Ramos (cell line): ENCODE measurements around the gene ZNRD2.

Experiments used
- in situ Hi-C: fragments of 300-500 bp; cut with MboI; formaldehyde crosslinking; loops from one replicate; pipeline ENCODE4 v1.14.3; 2022; ENCODE audit warnings: low sequenced_read_pairs; ENCODE audit not compliant: unreplicated experiment

Gene ZNRD2

DNA sequence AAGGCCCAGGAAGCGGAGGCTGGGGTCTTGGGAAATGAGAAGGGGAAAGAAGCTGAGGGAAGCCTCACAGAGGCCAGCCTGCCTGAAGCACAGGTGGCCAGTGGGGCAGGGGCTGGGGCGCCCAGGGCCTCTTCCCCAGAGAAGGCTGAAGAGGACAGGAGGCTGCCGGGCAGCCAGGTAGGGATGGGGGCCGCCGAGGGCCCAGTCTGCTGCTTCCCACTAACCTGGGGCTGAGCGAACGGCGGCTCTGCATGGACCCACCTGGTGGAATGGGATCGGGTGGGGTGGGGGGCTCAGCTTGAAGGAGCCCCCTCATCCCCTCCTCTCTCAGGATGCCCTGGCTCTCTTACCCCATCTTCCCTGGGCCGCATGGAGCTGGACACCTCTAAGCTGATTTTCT, 13.3 kb downstream of the ZNRD2 start:
- in situ Hi-C loops, result no loop called here

DNA sequence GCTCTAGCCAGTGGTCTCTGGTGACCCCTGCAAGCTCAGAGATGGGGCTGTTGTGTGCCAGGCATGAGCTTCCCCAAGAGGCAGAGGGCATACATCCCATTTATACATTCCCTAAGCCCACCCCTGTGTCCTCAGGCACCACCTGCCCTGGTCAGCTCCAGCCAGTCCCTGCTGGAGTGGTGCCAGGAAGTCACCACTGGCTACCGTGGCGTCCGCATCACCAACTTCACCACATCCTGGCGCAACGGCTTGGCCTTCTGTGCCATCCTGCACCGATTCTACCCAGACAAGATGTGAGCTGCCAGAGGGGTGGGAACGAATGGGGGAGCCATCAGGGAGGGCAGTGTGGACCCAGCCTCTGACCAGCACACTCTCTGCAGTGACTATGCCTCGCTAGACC, 13.8 kb downstream of the ZNRD2 start:
- in situ Hi-C loops, result no loop called here

DNA sequence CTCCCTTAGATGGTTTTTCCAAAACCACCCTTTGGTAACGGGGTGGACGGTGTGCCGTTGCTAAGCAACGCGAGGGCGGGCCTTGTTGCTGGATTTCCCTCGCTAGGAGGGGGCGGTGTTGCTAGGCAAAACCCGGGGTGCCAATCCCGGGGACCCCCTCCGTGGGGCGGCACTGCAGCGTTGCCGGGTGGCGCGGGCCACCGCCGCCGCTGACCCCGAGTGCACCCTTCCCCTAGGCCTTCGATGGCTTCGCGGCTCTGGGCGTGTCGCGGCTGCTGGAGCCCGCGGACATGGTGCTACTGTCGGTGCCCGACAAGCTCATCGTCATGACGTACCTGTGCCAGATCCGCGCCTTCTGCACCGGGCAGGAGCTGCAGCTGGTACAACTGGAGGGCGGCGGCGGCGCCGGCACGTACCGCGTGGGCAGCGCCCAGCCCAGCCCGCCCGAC, 14.5 kb downstream of the ZNRD2 start:
- in situ Hi-C loops, result no loop called here

DNA sequence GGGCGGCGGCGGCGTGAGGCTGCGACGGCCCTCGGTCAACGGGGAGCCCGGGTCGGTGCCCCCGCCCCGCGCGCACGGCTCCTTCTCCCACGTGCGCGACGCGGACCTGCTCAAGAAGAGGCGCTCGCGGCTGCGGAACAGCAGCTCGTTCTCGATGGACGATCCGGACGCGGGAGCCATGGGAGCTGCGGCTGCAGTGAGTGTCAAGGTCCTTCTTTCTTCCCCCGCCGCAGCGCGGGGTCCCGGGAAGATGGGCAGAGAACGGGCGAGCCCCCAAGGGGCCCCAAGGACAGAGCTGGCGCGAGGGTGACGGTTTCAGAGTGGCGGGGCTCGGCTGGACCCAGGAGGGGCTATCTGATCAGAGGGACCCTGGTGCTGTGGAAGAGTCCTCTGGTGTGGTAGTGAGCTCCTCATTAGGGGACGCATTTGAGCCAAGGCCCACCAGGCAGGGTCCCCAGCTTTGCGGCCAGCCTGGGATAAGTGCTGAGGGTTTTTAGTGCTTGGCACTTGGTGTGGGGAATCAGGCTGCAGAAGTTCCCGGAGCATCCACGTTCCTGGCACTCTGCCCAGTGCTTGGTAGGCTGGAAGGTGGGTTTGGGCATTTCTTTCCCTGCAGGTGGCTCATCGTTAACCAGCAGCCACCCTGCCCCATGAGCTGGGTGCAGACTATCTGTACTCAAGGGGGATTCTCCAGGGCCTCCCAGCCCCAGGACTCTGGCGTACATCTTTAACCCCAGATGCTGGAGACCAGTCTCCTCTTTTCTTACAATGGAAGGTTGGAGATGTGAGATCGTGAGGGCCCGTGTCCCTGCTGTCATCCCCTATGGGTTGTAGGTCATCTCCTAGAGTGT, 15.3 kb downstream of the ZNRD2 start:
- in situ Hi-C loops, result no loop called here

DNA sequence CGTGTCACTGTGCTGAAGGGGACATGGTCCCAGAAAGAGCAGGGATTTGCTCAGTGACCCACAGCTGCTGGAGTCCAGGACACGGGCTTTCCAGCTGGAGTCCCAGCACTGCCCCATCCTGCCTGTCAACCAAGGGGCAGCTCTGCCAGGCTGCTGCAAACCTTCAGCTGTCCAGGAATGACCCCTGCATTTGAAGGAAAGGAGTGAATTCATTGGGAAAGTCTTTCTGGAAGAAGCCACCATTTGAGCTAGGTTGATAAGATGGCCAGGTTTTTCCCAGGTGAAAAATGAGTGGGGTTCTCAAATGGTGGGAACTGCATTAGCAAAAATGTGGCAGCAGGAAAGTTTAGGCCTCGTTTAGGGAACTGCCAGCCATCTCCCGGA, 16.0 kb downstream of the ZNRD2 start:
- in situ Hi-C loops, result no loop called here

DNA sequence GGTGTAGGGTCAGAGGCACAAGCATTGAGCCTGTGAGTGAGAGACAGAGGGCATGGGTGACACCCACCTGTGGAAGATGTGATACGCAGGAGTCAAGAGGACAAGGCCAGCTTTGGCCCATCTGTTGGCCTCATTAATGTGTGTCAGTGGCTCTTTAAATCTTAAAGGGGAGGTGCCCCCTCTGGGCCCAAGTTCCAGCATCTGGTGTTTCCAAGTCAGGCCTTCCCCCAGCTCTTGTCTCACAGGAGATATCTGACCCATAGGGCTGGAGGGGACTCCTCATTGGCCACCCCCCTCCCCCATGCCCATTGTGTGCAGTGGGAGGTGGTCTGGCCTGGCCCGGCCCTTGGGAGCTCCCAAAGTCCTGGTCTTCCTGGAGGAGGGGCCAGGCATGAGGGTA, 16.4 kb downstream of the ZNRD2 start:
- in situ Hi-C loops, result no loop called here

DNA sequence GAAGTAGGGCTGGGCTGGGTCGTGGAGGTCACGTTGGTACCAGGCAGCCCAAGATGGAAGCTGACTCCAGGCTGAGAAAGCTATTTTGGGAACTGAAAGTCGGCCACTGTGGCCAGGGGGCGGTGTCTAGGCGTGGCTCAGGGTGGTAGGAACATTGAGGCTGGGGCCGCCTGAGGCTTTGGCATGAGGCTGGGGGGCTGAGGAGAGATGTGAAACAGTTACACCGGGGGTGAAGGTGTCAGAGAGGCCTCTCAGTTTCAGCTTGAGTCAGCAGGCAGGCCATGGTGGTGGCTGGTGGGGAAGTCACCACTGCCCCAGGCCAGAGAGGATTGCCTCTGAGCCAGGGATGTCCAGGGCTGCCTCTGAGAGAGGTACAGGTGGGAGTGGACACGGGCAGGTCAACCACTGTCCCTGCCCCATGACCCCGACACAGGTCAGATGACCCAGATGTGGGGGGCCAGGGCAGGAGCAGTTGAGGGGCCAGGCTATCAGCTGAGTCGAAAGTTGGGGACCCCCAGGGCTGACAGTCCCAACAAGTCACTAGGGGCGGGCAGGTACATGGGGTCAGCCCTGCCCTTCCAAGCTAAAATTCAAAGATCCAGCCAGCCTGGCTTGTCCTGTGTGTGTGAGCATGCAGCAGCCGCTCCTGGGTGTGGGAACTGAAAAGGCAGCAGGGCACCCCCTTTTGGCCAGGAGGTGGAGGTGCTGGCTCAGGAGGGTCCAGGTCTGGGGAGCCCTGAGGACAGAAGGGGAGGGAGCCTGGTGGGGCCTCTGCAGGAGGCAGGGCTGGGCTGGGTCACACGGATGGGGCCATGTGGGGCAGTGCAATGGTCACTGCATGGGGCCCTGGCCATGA, 18.1 kb downstream of the ZNRD2 start:
- in situ Hi-C loops, result no loop called here

DNA sequence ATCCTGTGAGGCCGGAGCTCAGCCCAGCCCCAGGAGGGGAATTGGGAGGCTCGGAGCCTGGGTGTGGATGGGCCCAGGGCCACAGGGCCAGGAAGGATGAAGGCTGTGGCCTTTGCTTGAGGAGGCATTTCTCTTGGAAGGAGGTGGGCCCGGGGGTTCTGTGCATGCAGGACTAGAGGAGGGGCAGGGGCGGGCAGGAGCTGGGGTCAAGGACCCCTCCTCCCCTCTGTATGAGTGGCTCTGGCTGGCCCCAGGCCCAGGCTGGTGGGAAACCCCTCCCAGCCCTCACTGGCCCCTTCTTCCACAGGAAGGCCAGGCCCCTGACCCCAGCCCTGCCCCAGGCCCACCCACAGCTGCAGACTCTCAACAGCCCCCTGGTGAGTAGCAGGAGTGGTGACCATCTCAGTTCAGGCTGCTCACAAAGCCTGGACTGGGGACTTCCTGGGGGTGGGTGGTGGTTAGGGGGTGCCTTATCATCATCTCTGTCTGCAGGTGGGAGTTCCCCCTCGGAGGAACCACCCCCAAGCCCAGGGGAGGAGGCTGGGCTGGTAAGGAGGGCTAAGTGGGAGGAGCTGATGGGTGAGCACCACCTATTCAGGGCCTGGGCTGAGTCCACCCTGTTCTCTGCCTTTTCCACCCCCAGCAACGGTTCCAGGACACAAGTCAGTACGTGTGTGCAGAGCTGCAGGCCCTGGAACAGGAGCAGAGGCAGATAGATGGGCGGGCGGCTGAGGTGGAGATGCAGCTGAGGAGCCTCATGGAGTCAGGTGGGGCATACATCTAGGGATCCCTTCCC, 19.4 kb downstream of the ZNRD2 start:
- in situ Hi-C loops, result no loop called here

DNA sequence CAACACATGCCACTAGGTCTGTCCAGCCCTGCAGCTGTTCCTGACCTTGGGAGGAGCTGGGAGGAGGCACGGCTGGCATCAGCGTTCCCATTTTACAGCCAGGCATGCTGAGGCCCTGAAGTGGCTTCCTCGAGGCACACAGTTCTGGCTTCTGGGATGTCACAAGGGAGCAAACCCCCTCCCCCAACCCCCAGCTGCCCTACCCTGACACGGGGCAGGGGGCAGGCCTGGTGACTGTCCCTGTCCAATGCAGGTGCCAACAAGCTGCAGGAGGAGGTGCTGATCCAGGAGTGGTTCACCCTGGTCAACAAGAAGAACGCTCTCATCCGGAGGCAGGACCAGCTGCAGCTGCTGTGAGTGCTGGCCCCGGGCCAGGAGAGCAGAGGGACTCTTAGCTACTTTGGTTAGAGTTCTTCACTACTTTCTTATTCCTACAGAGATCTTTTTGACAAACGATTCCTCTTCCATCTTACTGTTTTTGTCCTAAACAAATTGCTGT, 20.0 kb downstream of the ZNRD2 start:
- in situ Hi-C loops, result no loop called here

DNA sequence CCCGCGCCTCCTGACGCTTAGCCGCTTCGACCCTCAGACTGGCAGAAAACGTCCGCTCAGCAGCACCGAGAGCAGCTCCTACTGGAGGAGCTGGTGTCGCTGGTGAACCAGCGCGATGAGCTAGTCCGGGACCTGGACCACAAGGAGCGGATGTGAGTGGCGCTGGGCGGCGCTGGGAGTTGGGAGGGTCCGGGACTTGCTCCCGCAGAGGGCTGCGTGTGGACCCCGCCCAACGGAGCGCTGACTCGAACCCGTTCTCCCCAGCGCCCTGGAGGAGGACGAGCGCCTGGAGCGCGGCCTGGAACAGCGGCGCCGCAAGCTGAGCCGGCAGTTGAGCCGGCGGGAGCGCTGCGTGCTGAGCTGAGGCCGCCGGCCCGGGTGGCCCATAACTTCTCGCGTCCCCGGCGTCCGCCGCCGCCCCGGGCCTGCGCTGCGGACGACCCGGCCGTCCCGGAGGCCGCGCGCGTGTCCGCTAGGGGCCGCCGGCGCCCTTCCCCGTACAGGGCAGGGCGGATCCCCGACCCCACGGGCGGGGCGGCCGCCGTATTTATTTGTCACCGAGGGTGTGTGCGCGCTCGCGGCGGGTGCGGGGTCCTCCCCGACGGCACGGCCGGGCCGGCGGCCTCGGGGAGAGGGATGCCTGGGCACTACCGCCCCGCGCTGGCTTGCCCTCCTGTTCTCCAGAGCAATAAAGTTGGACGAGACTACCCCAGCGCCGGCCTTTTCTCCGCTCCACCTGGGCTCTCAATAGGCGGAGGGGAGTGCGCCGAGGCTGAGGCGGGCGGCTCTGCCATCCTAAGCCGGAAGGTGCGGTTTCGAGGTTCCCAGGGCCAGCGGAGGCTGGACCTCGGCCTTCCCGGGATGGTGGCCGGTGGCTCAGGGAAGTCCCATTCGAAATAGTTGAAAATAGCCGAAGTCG, 21.9 kb downstream of the ZNRD2 start:
- in situ Hi-C loops, result no loop called here

DNA sequence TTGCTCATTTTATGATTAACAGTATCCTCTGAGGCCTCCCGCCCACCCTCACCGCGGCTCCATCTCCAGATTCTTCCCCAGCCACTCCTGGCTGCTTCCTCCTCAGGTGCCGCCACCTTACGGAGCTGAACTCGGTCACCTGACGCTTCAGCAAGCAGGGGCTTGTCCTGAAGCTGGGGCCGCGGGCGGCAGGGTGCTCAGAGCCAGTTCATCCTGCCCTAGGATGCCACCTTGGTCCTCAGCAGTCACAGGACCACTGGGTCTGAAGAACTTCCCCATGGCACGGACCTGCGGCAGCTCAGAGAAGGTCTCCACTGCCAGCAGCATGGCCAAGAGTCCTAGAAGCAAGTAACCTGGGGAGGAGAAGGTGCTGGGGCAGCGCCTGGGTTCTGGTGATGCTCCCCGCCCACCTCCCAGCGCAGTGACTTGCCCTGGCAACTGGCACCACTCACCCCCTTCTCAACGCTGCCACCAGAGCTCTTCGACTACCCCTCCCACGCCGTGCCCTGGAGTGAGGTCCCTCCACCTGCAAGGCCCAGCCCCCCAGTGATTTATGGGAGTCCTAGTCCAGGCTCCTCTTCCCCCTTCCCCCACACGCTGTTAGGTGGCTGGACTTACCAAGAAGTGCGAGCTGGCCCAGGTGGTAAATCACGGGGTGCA, 22.7 kb downstream of the ZNRD2 start:
- in situ Hi-C loops, result no loop called here

DNA sequence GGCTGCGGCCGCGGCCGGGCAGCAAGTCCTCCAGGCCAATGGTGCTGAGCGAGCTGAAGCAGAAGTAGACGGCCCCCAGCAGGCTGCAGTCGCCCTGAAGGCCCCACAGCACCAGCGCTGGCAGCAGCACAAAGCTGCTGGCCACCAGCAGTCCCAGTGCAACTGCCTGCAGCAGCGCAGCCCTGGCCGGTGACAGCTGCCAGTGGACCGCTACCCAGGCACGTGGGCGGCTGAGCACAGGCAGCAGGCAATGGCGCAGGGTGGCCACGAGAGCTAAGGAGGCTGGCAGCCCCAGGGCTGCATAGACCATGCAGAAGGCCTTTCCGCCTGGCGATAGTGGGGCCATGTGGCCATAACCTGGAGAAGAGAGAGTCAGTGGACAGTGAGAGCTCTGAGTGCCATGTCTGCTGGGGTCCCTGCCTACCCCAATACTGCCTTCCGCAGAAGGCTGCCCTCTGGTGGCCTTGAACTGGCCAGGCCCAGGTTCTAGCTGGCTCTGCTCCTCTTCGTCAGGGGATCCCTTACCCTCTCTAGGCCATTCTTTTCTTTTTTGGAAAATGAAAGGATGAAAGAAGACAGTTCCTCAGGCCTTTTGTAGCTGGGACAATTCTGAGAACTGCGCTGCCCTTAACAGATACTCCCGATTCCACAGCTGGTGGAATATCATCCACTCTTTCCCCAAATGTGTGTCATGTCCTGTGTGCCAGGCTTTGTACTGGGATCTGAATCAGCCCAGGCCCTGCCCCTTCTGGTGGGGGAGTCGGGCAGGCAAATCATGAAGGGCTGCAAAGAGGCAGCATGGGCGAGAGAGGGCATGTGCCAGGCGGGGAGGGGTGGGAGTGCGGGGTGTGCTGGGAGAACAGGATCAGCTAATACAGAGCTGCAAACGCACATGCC, 23.5 kb downstream of the ZNRD2 start:
- in situ Hi-C loops, result no loop called here

DNA sequence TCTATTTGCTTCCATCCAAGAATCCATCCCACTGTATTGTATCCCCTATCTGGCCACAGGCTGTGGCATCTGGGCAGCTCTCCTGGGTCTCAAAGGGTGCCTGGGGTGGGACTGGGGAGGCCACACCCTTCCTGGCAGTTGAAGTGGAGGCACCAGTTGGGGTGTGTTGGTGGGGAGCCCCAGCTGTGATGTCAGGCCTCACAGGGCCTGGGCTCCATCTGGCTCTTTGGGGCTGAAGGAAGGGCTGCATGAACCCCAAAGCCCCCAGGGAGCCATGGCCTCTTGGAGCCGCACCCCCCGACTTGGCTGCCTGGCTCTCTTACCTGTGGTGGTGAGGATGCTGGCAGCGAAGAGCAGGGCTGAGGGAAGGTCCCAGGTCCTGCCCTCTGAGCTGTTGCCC, 24.9 kb downstream of the ZNRD2 start:
- in situ Hi-C loops, result no loop called here

DNA sequence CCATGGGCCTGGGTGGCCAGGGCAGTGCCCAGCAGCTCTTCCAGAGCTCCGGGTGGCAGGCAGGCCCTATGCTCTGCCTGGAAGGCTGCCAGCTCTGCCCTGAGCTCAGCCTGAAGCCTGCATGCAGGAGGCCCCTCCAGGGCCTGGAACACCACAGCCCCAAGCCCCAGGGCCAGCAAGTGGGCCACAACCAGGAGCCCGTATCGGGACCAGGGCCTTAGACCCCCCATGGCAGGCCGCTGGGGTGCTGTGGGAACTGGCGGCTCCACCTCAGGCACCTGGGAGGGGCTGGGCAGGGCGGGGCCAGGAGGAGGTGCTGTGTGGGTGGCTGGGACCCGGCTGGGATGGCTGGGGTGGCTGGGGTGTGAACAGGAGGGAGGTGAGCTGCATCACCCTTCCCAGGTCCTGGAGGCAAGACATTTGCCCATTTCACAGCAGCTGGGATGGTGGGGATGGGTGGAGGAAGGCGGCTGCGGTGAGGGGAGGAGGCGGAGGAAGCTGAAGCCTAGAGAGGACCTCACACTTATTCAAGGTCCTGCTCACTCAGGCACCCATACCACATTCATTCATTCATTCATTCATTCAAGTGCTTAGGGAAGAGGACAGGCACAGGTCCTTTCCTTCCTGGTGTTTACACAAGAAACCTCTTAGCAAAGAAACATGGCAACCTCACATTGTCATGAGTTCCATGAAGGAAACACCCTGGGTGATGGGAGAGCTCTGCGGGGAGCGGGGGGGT, 25.4 kb downstream of the ZNRD2 start, which contains the start of gene KCNK7:
TSS of gene KCNK7 (minus strand) at position 258 of the 739 bp plus-strand sequence. CDS start at position 230, 28 bp downstream.
- in situ Hi-C loops, result no loop called here

DNA sequence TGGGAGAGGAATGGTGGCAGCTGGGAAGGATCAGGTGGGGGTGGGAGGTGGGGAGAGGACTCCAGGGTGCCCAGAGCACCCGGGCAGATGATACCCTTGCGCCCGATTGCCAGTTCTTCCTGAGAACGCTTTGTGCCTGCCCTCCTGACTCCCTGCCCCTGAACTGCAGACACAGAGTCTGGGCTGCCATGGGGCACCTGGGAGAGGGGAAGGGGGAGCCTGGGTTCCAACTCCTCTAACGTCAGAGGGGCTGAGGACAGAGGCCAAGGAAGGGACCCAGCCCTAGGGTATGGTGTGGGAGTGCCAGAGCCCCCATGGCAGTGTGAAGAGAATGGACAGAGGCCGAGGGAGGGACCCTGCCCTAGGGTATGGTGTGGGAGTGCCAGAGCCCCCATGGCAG, 26.2 kb downstream of the ZNRD2 start:
- in situ Hi-C loops, result no loop called here

DNA sequence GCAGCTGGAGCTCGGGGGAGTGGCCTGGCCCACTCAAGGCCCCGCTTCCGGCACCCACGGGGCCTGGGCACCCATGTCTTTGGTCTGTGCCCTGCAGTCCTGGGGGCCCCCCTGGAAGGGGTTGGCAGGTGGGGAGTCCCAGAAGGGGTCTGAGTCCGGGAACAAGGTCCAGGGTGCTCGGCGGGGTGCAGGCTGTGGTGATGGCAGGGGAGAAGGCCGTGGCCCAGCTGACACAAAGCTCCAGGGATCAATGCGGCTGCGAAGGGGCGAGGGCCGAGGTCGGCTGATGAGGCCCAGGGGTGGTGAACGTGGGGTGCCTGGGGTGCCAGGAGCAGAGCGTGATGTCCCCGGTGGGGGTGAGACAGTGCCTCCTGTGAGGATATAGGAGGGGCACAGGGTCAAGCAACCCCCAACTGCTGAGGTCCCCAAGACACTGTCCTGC, 28.0 kb downstream of the ZNRD2 start:
- in situ Hi-C loops, result no loop called here
